Stimulated activated CD4-positive, alpha-beta T cell treated with anti-CD3 and anti-CD28 coated beads, Interleukin-15, amount 100 ng/mL, for 1 hour (primary cell): ENCODE results near the gene SERTAD2.
A peak's percentile ranks its signal among the peaks of the same experiment; 100 is the strongest.

Experiments
- DNase-seq, 2 donors: peaks; one replicate each; pipeline ENCODE4 v3.0.0-alpha.2; 2020; ENCODE audit warnings: low read depth in 1 of 2, low spot score in 1 of 2

The SERTAD2 gene, protein sequence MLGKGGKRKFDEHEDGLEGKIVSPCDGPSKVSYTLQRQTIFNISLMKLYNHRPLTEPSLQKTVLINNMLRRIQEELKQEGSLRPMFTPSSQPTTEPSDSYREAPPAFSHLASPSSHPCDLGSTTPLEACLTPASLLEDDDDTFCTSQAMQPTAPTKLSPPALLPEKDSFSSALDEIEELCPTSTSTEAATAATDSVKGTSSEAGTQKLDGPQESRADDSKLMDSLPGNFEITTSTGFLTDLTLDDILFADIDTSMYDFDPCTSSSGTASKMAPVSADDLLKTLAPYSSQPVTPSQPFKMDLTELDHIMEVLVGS

DNA sequence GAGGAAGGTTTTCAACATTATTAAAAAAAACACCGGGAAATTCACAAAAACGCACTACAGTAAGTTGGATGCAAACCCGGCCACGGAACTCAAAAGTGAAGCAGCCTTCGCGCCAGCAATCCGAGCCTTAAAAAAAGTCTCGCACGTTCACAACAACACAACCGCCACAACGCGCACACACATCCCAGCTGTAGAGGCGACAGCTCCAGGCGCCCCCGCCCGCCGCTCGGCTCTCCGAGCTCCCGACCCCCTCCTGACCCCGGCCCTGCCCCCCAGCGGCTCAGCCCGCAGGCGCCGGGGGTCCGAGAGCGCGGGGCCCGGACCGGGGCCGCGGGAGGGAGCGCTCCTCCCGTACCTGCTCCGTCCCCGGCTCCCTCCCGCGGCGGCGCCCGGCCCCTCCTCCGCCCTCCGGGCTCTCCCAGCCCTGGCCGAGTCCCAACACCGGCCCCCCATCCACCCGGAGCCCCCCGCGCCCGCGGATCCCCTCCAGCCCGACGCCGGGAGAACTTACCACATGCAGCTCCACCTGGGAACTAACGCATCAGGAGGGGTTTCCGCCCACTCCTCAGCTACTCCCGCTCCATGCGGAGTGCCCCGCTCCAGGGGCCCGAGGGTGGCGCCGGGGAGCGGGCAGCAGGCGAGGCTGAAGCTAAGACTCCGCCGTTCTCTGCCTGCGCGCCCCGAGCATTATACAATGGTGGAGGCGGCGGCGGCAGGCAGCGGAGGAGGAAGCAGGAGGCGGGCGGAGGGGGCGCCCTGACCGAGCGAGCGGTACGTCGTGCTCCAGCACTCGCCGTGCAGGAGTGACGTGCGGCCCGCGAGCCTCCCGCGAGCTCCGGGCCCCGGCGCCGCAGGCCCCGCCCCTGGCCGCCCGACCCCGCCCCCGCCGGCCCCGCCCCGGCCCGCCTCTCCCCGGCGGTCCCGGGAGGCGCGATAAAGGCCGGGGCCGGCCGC is at the start of gene SERTAD2:
Gene SERTAD2, minus strand, starts transcription at position 805 of the 954 bp plus-strand sequence. CDS start 17,042 bp downstream, outside the sequence.
- peak; percentile 71 to 74 for DNase-seq

DNA sequence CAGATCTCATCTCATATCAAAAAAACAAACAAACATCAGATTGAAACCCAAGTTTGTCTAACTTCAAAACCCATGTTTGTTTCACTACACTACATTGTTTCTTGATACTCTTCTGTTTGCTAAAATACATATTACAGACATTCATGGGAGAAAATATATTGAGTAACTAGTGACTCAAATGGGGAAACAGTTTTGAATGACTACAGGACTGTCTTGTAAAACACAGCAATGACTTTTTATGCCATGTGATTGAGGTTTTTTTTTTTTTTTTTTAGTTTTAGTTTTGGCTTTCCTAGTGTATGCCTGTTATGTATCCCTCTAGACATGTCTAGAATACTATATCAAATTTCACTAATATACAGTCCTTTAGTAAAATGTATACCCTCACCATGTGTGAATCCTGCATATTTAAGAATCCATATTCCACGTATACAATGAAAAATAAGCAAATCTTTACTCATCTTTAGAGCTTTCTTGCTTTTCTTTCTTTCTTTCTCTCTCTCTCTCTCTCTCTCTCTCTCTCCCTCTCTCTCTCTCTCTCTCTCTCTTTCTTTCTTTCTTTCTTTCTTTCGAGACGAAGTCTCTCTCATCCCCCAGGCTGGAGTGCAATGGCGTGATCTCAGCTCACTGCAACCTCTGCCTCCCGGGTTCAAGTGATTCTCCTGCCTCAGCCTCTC is 46.6 kb upstream of the SERTAD2 start:
- DNase-seq = no peak

DNA sequence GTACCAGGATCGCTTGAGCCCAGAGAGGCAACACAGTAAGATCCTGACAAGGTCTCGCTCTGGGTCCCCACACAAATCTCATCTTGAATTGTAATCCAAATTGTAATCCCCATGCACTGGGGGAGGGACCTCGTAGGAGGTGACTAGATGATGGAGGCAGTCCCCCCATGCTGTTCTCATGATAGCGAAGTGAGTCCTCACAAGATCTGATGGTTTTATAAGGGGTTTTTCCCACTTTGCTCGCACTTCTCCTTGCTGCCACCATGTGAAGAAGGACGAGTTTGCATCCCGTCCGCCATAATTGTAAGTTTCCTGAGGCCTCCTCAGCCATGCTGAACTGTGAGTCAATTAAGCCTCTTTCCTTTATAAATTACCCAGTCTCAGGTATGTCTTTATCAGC is 46.0 kb upstream of the SERTAD2 start:
- no peak for DNase-seq

DNA sequence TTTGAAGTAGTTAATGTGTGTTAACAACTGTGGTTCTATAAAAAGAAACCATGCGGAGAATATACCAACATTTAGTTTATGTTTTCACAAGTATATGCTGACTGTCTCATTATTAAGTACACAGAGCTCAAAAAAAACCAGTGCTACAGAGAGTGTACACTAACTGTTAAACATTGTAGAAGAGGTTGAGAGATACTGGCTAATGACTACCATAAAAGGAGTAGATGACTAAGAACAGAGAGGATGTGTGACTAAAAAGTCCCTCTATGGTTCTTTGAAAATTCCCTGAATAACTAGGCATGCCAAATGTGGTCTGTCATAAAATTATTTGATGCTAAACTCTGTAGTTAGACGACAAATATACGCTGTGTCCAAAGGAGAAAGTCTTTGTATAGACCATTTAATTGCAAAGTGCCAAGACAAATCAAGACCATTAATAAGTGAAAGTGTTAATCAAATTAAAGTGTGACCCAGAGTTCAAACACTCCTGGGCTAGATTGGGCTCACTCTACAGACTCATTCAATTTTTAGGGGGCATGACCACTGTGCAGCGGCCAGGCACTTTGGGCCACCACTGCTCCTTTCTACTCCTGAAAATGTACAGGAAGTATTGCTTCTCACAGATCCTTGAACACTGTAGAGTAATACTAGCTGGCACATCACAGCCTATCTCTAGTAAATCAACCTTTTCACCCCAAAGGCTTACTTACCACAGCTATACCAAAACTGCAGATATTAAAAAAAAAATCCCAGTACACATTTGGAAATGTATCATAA is 45.1 kb upstream of the SERTAD2 start:
- DNase-seq = no peak

DNA sequence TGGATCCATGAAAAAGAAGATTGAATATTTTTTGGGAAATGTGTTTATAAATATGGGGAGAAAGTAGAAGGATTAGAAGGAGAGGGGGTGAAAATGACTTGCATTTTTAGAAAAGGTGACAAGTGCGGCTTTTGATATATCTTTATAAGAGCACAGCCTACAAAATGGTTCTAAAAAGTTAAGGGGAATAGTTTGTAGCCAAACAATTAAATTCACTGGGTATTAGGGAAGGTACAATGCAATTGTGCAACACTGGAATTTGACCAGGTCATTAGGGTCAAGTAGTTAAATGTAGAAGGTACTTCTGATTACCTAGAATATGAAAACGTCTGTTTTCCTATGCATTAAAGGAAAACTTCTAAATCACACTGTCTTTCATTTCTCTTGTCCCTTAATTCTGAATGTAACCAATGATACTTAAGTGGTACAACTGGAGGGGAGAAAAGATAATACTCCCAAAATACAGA is 44.5 kb upstream of the SERTAD2 start:
- no peak for DNase-seq

DNA sequence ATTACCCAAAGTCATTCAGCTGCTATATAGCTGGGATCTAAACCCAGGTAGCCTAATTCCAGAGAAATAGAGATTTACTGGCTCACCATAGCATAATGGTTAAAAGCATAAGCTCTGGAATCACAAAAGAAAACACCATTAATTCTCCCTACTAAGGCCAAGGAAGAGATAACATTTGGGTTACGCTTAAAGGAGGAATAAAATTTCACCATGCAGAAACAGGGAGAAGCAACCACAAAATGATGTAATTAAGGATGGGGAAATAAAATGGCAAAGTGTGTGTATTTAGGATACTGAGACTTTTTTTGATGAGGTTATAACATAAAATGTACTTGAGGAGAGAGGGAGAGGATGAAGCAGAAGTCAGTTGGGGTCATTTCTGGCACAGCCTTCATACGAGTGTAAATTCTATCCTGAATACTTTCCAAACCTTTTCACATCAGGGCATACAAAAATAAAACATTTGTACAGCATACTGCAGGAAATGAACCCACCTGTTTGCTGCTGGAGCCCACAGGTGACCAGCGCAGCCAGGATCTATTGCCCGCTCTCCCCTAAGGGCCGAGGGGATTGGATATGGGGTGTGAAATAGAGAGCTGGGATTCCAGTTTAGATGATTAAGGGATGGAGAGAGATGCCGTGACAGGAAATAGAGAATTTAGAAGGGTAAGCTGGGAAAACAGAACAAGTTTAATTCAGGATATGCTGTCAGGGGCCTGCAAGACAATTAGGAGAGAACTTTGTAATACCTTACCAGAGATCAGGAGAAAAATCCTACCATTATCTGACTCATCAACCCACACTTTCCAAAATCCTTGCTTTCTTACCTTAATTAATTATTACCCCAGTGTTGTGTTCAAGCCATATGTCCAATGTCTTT is 43.8 kb upstream of the SERTAD2 start:
- DNase-seq = no peak

DNA sequence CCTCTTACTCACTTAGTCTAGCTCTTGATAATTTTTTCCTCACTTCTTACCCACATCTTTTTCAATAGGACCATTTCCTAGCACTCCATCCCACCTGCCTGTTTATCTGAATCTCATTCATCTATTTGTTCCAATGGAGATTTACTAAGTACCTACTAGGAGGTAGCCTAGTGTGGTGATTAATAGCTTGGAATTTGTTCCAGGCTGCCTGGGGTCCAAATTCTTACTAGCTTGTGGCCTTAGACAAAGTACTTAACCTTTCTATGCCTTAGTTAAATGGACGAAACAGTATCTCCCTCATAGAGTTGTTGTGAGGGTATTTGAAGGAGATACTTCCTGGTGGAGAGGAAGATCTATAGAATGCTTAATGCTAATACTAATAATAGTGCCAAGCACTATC is 42.9 kb upstream of the SERTAD2 start:
- DNase-seq = no peak

DNA sequence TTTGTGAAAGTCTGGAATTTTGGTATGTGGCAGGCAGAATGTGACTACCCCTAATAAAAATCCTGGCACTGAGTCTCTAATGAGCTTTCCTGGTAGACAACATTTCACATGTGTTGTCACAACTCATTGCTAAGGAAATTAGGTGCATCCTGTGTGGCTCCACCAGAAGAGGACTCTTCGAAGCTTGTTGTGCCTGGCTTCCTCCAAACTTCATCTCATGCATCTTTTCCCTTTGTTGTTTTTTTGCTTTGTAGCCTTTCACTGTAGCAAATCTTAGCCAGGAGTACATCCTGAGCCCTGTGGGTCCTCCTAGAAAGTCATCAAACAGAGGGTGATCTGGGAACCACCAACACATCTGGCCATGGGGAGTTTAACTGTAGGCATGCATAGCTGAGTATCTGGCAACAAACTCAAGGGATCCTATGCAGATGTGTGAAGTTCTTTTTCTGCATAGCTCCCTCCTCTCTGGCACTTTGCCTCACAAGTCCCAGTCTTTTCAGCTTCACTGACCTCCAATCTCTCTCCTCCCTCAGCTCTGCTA is 42.1 kb upstream of the SERTAD2 start:
- no peak for DNase-seq

DNA sequence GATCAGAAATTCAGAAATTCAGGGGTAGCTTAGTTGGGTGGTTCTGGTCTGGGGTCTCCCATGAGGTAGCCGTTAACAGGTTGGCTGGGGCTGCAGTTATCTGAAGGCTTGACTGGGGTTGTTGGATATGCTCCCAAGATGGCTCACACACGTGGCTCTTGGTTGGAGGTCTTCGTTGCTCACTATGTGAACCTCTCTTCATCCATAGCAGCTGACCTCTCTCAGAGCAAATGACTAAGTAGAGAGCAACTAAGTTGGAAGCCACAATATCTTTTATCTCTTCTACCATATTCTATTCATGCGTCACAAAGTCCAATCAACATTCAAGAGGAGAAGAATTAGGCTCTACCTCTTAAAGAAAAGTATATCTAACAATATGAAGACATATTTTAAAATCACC is 38.7 kb upstream of the SERTAD2 start:
- no peak for DNase-seq

DNA sequence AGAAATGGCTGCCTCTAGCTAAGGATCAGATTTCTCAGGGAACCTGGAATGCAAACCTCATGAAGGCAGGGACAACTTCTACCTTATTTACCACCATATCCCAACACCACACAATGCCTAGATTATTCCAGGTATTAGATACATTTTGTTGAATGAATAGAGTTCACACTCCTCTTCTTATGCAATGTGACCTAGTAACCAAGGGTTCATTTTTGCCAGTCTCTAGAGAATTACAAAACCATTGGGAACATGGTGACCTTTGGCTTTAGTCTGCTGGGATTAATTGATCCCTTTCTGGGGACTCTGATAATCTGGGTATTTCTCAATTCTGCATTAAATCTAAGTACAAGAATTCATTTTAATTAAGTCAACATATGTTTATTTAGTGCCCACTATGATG is 35.2 kb upstream of the SERTAD2 start:
- DNase-seq = no peak

DNA sequence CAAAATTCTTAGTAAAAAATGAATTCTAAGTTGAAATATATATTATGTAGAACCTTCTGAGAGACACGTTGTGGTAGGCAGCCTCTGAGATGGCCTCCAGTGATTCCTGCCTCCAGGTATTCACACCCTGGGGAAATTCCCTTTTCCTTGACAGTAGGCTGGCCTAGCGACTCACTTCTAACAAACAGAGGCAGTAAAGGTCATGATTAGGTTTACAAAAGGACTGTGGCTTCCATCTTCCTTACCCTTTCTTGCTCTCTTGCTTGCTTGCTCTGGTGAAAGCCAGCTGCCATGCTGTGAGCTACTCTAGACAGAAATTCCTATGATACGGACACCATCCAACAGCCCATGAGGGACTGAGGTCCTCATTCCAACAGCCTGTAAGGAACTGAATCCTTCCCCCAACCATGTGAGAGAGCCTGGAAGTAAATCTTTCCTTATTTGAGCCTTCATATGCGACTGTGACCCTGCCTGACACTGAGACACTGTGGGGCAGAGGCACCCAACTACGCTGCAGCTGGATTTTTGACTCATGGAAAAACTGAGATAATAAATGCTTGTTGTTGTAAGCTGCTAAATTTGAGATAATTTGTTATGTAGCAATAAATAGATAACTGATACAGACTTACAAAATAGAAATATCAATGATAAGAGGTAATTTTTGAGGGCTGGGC is 32.7 kb upstream of the SERTAD2 start:
- no peak for DNase-seq

DNA sequence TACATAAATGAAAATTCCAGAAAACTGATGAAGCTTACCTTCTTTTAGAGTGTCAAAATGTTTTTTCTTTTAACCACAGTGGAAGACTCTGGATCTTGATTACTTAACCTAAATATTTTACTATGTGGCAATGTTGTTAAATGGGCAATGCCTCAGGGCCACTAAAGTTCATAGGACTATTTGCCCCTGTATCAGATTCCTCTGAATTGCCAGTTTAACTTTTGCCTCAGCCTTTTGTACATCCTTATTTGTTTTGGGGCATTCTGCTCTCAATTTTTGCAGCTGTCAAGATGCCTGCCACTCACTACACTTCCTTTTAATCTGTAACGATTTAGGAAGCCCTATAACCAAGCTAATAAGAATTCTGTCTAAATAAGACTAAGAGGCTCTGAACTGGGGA is 31.7 kb upstream of the SERTAD2 start:
- DNase-seq = no peak

DNA sequence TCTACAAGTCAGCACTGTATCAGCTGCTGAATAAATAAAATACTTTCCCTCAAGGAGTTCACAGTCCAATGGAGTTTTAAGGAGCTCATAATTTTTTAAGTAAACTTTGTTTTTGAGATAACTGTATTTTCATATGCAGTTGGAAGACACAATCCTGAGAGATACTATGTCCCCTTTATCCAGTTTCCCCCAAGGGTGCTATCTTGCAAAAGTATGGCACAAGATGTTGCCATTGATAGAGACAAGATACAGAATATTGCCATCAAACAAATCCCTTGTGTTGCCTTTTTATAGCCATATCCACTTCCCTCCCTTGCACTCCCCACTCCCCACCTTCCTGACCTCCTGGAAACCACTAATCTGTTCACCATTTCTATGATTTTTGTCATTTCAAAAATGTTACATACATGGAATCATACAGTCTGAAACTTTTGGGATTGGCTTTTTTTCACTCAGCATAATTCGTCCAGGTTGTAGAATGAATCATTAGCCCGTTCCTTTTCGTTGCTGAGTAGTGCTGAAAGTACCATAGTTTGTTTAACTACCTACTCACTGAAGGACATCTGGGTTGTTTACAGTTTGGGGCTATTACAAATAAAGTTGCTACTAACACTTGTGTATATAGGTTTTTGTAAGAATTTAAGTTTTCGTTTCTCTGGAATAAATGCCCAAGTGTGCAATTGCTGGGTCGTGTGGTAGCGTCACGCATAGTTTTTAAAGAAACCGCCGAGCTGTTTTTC is 30.2 kb upstream of the SERTAD2 start:
- no peak for DNase-seq

DNA sequence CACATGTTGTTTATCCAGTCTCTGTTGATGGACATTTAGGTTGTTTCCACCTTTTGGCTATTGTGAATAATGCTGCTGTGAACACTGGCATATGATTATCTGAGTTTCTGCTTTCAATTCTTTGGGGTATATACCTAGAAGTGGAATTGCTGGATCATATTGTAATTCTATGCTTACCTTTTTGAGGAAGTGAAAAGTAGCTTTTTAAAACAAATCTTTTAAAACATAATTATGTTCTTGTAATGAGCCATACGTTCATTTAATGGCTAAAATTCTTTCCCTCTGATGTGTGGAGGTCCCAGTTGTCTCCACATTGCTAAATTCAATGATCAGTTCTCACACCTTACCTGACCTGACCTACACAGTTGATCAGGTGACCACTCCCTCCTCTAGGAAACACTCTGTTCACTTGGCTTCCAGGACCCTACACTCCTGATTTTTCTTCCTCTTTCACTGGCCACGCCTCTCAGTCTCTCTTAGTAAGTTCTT is 27.8 kb upstream of the SERTAD2 start:
- no peak for DNase-seq

DNA sequence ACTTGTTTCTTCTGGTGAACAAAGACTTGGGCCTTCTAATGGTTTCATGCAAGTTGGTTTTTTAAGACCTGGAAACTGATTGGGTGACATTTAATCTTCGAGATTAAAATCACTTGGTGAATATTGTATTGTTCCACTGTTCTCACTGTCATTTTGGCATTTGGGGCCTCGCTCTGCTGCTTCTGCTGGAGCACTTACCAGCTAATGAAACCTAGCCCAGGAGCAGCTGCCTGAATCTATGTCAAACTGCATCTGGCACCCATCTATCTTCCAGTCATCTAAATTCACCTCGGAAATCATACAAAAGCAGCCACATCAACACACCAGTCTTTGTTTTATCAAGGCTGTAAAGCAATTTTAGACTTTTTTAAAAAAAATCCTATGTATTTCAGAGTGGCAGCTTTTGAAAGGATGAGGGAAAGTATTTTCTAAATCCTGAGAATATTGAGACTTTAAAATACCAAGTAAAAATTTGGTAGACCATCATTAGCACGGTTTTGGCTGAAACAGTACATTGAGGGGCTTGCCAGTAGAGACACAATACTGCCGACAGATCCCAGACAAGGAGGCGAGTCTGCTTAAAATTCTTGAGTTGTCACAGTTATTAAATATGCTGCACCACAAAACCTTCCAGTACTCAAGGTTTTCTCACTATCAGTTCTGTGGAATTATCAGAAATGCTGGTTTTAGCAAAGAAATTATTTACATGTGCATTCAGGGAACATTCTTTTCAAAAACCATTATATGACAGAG is 26.1 kb upstream of the SERTAD2 start:
- DNase-seq = no peak

DNA sequence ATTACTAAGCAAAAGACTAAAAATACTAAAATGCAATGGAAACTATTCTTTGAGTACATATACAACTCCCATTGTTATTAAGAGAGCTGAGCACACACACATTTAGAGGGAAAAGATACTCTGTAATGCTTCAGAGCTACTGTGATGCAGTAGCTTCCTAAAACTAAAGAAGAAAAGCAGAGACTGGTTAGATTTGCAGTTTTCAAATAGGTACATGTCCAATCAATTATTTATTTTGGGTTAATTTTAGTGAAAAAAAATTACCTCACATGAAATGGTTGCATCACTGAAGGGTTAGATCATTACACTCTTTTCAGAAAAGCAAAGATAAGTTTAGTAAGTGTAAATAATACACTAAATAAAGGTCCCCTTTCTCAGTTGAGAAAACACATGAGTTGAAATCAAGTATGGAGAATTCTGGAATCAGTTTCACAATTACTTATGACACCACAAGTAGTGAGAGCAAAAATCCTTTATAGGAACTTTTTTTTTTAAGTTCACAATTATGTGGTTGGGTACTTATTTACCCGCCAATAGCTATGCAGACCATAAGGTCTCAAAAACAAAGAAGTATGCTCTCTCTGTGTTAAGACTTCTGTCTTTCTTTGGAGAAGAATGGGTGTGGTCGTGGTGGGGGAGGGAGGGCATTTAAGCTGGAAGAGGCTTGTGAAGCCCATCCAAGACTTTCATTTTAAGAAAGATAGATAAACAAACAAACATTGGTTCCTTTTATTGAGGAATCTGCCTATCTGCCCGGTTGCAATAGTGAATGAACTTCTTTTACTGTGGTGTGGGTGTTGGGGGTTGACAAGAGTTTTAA is 25.3 kb upstream of the SERTAD2 start:
- DNase-seq = no peak

DNA sequence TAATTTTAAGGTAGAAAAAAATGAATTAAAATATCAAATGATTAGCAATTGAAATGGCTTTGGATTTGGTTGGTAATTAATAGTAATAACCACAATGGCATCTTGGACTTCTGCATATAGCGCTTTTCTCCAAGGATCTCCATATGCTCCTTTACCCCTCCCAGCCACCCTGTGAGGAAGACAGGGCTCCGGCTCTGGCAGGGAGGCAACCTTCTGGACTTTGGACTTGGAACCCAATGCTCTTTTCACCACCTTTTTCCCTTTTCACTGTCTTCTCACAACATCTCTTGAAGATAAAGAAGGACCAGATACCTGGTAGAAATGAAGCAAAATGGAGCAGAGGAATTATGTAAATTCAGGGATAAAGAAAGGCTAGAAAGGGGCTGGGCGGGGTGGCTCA is 23.8 kb upstream of the SERTAD2 start:
- no peak for DNase-seq
